NCI-H128 (cell line): ENCODE results near the gene TBC1D22A.

Source experiments
- DNase-seq: peaks from one replicate; lab custom pipeline; 2025; ENCODE audit not compliant: unreplicated experiment; lab: John Stamatoyannopoulos, UW

TBC1D22A gene

GRCh38 chr22:47204002-47204979 lies 441.8 kb downstream of the TBC1D22A start:
- DNase-seq: no peak

GRCh38 chr22:47205081-47205491 lies 442.6 kb downstream of the TBC1D22A start:
- DNase-seq: no peak

GRCh38 chr22:47205554-47205953 lies 443.1 kb downstream of the TBC1D22A start:
- no peak for DNase-seq

GRCh38 chr22:47206164-47206563 lies 443.7 kb downstream of the TBC1D22A start:
- no peak for DNase-seq

GRCh38 chr22:47206666-47207218 lies 444.3 kb downstream of the TBC1D22A start:
- no peak for DNase-seq

- no peak for DNase-seq
These were observed 444.9 kb downstream of the TBC1D22A start for GRCh38 chr22:47207387-47207786.

GRCh38 chr22:47207846-47208554 lies 445.6 kb downstream of the TBC1D22A start:
- no peak for DNase-seq

- no peak for DNase-seq
These were observed 446.2 kb downstream of the TBC1D22A start for GRCh38 chr22:47208630-47209029.

GRCh38 chr22:47209040-47209514 lies 446.6 kb downstream of the TBC1D22A start:
- DNase-seq: no peak

- no peak for DNase-seq
These were observed 447.1 kb downstream of the TBC1D22A start for GRCh38 chr22:47209547-47210023.

- DNase-seq: no peak
These were observed 447.7 kb downstream of the TBC1D22A start for GRCh38 chr22:47210112-47210657.

GRCh38 chr22:47210686-47211085 lies 448.2 kb downstream of the TBC1D22A start:
- DNase-seq: no peak

GRCh38 chr22:47213571-47214230 lies 451.3 kb downstream of the TBC1D22A start:
- DNase-seq: no peak

- DNase-seq: no peak
These were observed 453.4 kb downstream of the TBC1D22A start for GRCh38 chr22:47215851-47216250.

GRCh38 chr22:47218671-47219070 lies 456.2 kb downstream of the TBC1D22A start:
- no peak for DNase-seq

GRCh38 chr22:47219789-47220188 lies 457.3 kb downstream of the TBC1D22A start:
- DNase-seq: no peak

GRCh38 chr22:47220752-47221151 lies 458.3 kb downstream of the TBC1D22A start:
- no peak for DNase-seq

GRCh38 chr22:47221840-47222615 lies 459.6 kb downstream of the TBC1D22A start:
- peak; percentile 42 for DNase-seq
